ENCODE data around the gene TRIM69.
A peak's percentile ranks its signal among the peaks of the same experiment; 100 is the strongest.
"Not testable (repeated sequence)": the region's sequence is repeated elsewhere in the genome, so short reads cannot be mapped to it uniquely, and the experiment has no call there.

TRIM69 gene

GRCh38 chr15:44736181-44736765 lies at the start of gene TRIM69:
TSS of gene TRIM69 (plus strand) at chr15:44736528. CDS start at chr15:44736705, 177 bp downstream.
- peak; percentile 60 for DNase-seq

- not testable (repeated sequence) for DNase-seq
Measured at GRCh38 chr15:44689318-44689717, 47.0 kb upstream of the TRIM69 start.

- DNase-seq = peak; percentile 58
Measured at GRCh38 chr15:44690245-44690644, 46.1 kb upstream of the TRIM69 start.

- DNase-seq = no peak
Measured at GRCh38 chr15:44692659-44693058, 43.7 kb upstream of the TRIM69 start.

- no peak for DNase-seq
Measured at GRCh38 chr15:44694416-44694815, 41.9 kb upstream of the TRIM69 start.

- DNase-seq = no peak
Measured at GRCh38 chr15:44695294-44695693, 41.0 kb upstream of the TRIM69 start.

- no peak for DNase-seq
Measured at GRCh38 chr15:44697014-44697413, 39.3 kb upstream of the TRIM69 start.

GRCh38 chr15:44698641-44699040 lies 37.7 kb upstream of the TRIM69 start:
- DNase-seq = no peak

- DNase-seq = not testable (repeated sequence)
Measured at GRCh38 chr15:44700676-44701075, 35.7 kb upstream of the TRIM69 start.

- DNase-seq = no peak
Measured at GRCh38 chr15:44705986-44706385, 30.3 kb upstream of the TRIM69 start.

GRCh38 chr15:44706401-44706800 lies 29.9 kb upstream of the TRIM69 start:
- no peak for DNase-seq

GRCh38 chr15:44706946-44707636 lies 29.2 kb upstream of the TRIM69 start:
- no peak for DNase-seq

GRCh38 chr15:44710236-44711095 lies 25.9 kb upstream of the TRIM69 start:
- DNase-seq = peak; percentile 80

GRCh38 chr15:44711096-44711742 lies 25.1 kb upstream of the TRIM69 start, which contains the start of the genes B2M and PATL2:
TSS of gene B2M (plus strand) at chr15:44711517. CDS start at chr15:44711547, 30 bp downstream.
TSS of gene PATL2 (minus strand) at chr15:44711323. CDS start at chr15:44676490, 34,833 bp downstream.
- DNase-seq = peak; percentile 99

- peak; percentile 78 for DNase-seq
Measured at GRCh38 chr15:44711743-44712345, 24.5 kb upstream of the TRIM69 start.

GRCh38 chr15:44712346-44713005 lies 23.9 kb upstream of the TRIM69 start:
- peak; percentile 87 for DNase-seq

- DNase-seq = peak; percentile 68
Measured at GRCh38 chr15:44713006-44713966, 23.0 kb upstream of the TRIM69 start.

GRCh38 chr15:44715142-44715796 lies 21.1 kb upstream of the TRIM69 start:
- DNase-seq = peak; percentile 57

GRCh38 chr15:44715797-44716334 lies 20.5 kb upstream of the TRIM69 start:
- no peak for DNase-seq
